HEK293 (cell line): Measurements from ENCODE around the gene ZNF396.

Experiments
- GFI1B ChIP-seq: fragments of 450-650 bp; formaldehyde crosslinking; IDR thresholded peaks from 2 replicates; pipeline ENCODE4 v1.5.1; 2016; ENCODE audit warnings: missing biosample characterization, missing genetic modification characterization
- HOXA7 ChIP-seq: sonication (generic); formaldehyde crosslinking; IDR thresholded peaks from 2 replicates; pipeline ENCODE4 v1.8.1; 2022; ENCODE audit warnings: missing genetic modification reagents, borderline replicate concordance
- HOXC10 ChIP-seq: sonication (generic); formaldehyde crosslinking; IDR thresholded peaks from 2 replicates; pipeline ENCODE4 v1.8.1; 2023; ENCODE audit warnings: mild to moderate bottlenecking, missing genetic modification reagents
- KLF17 ChIP-seq: fragments of 450-650 bp; formaldehyde crosslinking; IDR thresholded peaks from 2 replicates; pipeline ENCODE4 v1.5.1; 2016; ENCODE audit warnings: missing biosample characterization, missing genetic modification characterization
- PRDM2 ChIP-seq: fragments of 450-650 bp; formaldehyde crosslinking; IDR thresholded peaks from 2 replicates; pipeline ENCODE4 v1.5.1; 2016; ENCODE audit warnings: missing biosample characterization, missing genetic modification characterization, borderline replicate concordance
- RBAK ChIP-seq: fragments of 450-650 bp; formaldehyde crosslinking; IDR thresholded peaks from 2 replicates; pipeline ENCODE4 v1.5.1; 2016; ENCODE audit warnings: missing biosample characterization, missing genetic modification characterization
- SCRT2 ChIP-seq: fragments of 450-650 bp; formaldehyde crosslinking; IDR thresholded peaks from 2 replicates; pipeline ENCODE4 v1.5.1; 2016; ENCODE audit warnings: missing biosample characterization, missing genetic modification characterization
- YY1 ChIP-seq: fragments of 450-650 bp; formaldehyde crosslinking; IDR thresholded peaks from 2 replicates; pipeline ENCODE4 v1.5.1; 2018; ENCODE audit warnings: missing biosample characterization, missing genetic modification characterization
- ZBTB11 ChIP-seq: fragments of 450-650 bp; formaldehyde crosslinking; conservative IDR thresholded peaks from 2 replicates; pipeline ENCODE4 v1.5.1; 2016; ENCODE audit warnings: low read depth, missing biosample characterization, missing genetic modification characterization
- ZBTB17 ChIP-seq: fragments of 450-650 bp; formaldehyde crosslinking; IDR thresholded peaks from 2 replicates; pipeline ENCODE4 v1.5.1; 2016; ENCODE audit warnings: missing biosample characterization, missing genetic modification characterization
- ZBTB48 ChIP-seq: fragments of 450-650 bp; formaldehyde crosslinking; IDR thresholded peaks from 2 replicates; pipeline ENCODE4 v1.5.1; 2016; ENCODE audit warnings: missing biosample characterization, missing genetic modification characterization
- ZBTB8A ChIP-seq: fragments of 450-650 bp; formaldehyde crosslinking; IDR thresholded peaks from 2 replicates; pipeline ENCODE4 v1.5.1; 2016; ENCODE audit warnings: missing biosample characterization, missing genetic modification characterization
- ZNF112 ChIP-seq: fragments of 450-650 bp; formaldehyde crosslinking; IDR thresholded peaks from 2 replicates; pipeline ENCODE4 v1.5.0; 2017; ENCODE audit warnings: missing biosample characterization, missing genetic modification characterization
- ZNF37A ChIP-seq: fragments of 450-650 bp; IDR thresholded peaks from 2 replicates; pipeline ENCODE4 v1.5.1; 2018; ENCODE audit warnings: missing biosample characterization, missing genetic modification characterization
- ZNF416 ChIP-seq: fragments of 450-650 bp; formaldehyde crosslinking; IDR thresholded peaks from 2 replicates; pipeline ENCODE4 v1.5.1; 2016; ENCODE audit warnings: missing biosample characterization, missing genetic modification characterization
- ZNF426 ChIP-seq: fragments of 450-650 bp; formaldehyde crosslinking; IDR thresholded peaks from 2 replicates; pipeline ENCODE4 v1.5.1; 2017; ENCODE audit warnings: missing biosample characterization, missing genetic modification characterization, mild to moderate bottlenecking, inconsistent platforms, moderate library complexity
- ZNF548 ChIP-seq: fragments of 450-650 bp; formaldehyde crosslinking; IDR thresholded peaks from 2 replicates; pipeline ENCODE4 v1.5.1; 2016; ENCODE audit warnings: missing biosample characterization, missing genetic modification characterization
- ZNF560 ChIP-seq: fragments of 450-650 bp; formaldehyde crosslinking; IDR thresholded peaks from 2 replicates; pipeline ENCODE4 v1.5.1; 2017; ENCODE audit warnings: missing biosample characterization, missing genetic modification characterization, borderline replicate concordance
- ZNF626 ChIP-seq: fragments of 450-650 bp; sonication (Bioruptor Pico); formaldehyde crosslinking; IDR thresholded peaks from 2 replicates; pipeline ENCODE4 v1.5.1; 2018; ENCODE audit warnings: missing biosample characterization, missing genetic modification characterization, inconsistent platforms
- ZNF843 ChIP-seq: fragments of 450-650 bp; formaldehyde crosslinking; IDR thresholded peaks from 2 replicates; pipeline ENCODE4 v1.5.1; 2016; ENCODE audit warnings: missing biosample characterization, missing genetic modification characterization
- TF ChIP-seq, protein P1 (sequence below): fragments of 450-650 bp; formaldehyde crosslinking; IDR thresholded peaks from 2 replicates; pipeline ENCODE4 v1.5.1; 2016; ENCODE audit warnings: missing biosample characterization, missing genetic modification characterization, low read depth
- TF ChIP-seq, protein P2 (sequence below): sonication (generic); formaldehyde crosslinking; IDR thresholded peaks from 2 replicates; pipeline ENCODE4 v1.8.1; 2022; ENCODE audit warnings: mild to moderate bottlenecking, moderate library complexity, missing genetic modification reagents
- TF ChIP-seq, protein P3 (sequence below): fragments of 450-650 bp; formaldehyde crosslinking; IDR thresholded peaks from 2 replicates; pipeline ENCODE4 v1.5.1; 2016; ENCODE audit warnings: missing biosample characterization, missing genetic modification characterization

The ZNF396 gene

GRCh38 chr18:35343936-35344735, 33.0 kb downstream of the ZNF396 start, which contains the start of gene ZNF24 (continued):
- TF ChIP-seq ZBTB11 (peak; percentile 69), ZNF843 (no peak; the same call in 1 of the 2 replicates), KLF17 (tag by site-specific recombination) (no peak; the same call in 1 of the 2 replicates), GFI1B (tag by site-specific recombination) (no peak), HOXA7 (no peak), ZNF548 (tag by site-specific recombination) (no peak), ZNF560 (no peak), ZBTB48 (tag by site-specific recombination) (peak; percentile 46; the same call in 1 of the 2 replicates), ZNF426 (tag by site-specific recombination) (no peak), ZNF626 (tag by site-specific recombination) (no peak), PRDM2 (tag by site-specific recombination) (no peak), ZNF416 (tag by site-specific recombination) (no peak), ZNF37A (tag by site-specific recombination) (no peak), SCRT2 (tag by site-specific recombination) (no peak), RBAK (tag by site-specific recombination) (no peak), ZBTB8A (tag by site-specific recombination) (no peak), HOXC10 (no peak), ZNF112 (tag by site-specific recombination) (no peak), YY1 (tag by site-specific recombination) (no peak), ZBTB17 (tag by site-specific recombination) (no peak)
- TF ChIP-seq, protein P1, sequence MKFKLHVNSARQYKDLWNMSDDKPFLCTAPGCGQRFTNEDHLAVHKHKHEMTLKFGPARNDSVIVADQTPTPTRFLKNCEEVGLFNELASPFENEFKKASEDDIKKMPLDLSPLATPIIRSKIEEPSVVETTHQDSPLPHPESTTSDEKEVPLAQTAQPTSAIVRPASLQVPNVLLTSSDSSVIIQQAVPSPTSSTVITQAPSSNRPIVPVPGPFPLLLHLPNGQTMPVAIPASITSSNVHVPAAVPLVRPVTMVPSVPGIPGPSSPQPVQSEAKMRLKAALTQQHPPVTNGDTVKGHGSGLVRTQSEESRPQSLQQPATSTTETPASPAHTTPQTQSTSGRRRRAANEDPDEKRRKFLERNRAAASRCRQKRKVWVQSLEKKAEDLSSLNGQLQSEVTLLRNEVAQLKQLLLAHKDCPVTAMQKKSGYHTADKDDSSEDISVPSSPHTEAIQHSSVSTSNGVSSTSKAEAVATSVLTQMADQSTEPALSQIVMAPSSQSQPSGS (tag by site-specific recombination): no peak
- TF ChIP-seq, protein P2, sequence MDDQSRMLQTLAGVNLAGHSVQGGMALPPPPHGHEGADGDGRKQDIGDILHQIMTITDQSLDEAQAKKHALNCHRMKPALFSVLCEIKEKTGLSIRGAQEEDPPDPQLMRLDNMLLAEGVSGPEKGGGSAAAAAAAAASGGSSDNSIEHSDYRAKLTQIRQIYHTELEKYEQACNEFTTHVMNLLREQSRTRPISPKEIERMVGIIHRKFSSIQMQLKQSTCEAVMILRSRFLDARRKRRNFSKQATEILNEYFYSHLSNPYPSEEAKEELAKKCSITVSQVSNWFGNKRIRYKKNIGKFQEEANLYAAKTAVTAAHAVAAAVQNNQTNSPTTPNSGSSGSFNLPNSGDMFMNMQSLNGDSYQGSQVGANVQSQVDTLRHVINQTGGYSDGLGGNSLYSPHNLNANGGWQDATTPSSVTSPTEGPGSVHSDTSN (CRISPR knock-in tag): no peak
- TF ChIP-seq, protein P3, sequence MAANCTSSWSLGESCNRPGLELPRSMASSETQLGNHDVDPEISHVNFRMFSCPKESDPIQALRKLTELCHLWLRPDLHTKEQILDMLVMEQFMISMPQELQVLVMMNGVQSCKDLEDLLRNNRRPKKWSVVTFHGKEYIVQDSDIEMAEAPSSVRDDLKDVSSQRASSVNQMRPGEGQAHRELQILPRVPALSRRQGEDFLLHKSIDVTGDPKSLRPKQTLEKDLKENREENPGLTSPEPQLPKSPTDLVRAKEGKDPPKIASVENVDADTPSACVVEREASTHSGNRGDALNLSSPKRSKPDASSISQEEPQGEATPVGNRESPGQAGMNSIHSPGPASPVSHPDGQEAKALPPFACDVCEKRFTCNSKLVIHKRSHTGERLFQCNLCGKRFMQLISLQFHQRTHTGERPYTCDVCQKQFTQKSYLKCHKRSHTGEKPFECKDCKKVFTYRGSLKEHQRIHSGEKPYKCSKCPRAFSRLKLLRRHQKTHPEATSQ (tag by site-specific recombination): no peak
